Lower leg skin (tissue), 3 donors: Measurements from ENCODE around the gene TLR1.

Experiments
- POLR2A ChIP-seq, 2 donors: fragments of 450-650 bp; IDR thresholded peaks; one replicate each; pipeline ENCODE4 v1.6.1; 2016 to 2017; ENCODE audit warnings: antibody characterized with exemption in 2 of 2, mild to moderate bottlenecking in 1 of 2, moderate library complexity in 1 of 2
- TF ChIP-seq, protein P1 (sequence below), 3 donors: fragments of 450-650 bp; IDR thresholded peaks; one replicate each; pipeline ENCODE4 v1.5.1; 2016; ENCODE audit warnings: antibody characterized with exemption in 3 of 3, mild to moderate bottlenecking in 3 of 3, moderate library complexity in 2 of 3

DNA sequence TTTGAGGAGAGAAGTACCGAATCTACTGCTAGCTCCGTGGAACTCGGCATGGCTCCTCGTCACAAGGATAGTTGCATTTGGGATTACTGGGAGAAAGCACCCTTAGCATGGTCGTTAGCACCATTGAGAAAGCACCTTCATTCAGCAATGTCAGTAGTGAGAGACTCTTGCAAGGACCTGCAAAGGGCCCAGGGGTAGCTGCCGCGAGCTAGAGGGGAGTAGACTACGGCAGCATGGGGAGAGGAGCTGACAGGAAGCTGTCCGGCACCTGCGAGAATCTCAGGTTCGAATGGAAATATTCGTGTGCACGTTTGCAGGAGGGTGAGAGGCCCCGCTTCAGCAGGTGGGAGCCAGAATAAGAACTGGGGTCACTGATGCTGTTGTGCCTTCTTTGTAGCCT lies 42.0 kb downstream of the TLR1 start:
- TF ChIP-seq, protein P1, sequence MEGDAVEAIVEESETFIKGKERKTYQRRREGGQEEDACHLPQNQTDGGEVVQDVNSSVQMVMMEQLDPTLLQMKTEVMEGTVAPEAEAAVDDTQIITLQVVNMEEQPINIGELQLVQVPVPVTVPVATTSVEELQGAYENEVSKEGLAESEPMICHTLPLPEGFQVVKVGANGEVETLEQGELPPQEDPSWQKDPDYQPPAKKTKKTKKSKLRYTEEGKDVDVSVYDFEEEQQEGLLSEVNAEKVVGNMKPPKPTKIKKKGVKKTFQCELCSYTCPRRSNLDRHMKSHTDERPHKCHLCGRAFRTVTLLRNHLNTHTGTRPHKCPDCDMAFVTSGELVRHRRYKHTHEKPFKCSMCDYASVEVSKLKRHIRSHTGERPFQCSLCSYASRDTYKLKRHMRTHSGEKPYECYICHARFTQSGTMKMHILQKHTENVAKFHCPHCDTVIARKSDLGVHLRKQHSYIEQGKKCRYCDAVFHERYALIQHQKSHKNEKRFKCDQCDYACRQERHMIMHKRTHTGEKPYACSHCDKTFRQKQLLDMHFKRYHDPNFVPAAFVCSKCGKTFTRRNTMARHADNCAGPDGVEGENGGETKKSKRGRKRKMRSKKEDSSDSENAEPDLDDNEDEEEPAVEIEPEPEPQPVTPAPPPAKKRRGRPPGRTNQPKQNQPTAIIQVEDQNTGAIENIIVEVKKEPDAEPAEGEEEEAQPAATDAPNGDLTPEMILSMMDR (IDR thresholded peaks at IDR 0.05), result no peak
- TF ChIP-seq POLR2A (IDR thresholded peaks at IDR 0.05), result no peak
